Measurements from ENCODE around the gene PHACTR1. TPM values are rescaled to one million over a fixed set of nuclear protein-coding genes. Genes with fewer than 3 reads are reported as not detected.
A peak's percentile ranks its signal among the peaks of the same experiment; 100 is the strongest.

Gene PHACTR1
- total RNA-seq, 6 experiments from 2014 or later = 0.20 to 3.5 (median 0.93) TPM

GRCh38 chr6:13239530-13240455, 523.2 kb downstream of the PHACTR1 start:
- no peak for TF ChIP-seq POLR2A (IDR thresholded peaks at IDR 0.05)
- TF ChIP-seq, protein P1, sequence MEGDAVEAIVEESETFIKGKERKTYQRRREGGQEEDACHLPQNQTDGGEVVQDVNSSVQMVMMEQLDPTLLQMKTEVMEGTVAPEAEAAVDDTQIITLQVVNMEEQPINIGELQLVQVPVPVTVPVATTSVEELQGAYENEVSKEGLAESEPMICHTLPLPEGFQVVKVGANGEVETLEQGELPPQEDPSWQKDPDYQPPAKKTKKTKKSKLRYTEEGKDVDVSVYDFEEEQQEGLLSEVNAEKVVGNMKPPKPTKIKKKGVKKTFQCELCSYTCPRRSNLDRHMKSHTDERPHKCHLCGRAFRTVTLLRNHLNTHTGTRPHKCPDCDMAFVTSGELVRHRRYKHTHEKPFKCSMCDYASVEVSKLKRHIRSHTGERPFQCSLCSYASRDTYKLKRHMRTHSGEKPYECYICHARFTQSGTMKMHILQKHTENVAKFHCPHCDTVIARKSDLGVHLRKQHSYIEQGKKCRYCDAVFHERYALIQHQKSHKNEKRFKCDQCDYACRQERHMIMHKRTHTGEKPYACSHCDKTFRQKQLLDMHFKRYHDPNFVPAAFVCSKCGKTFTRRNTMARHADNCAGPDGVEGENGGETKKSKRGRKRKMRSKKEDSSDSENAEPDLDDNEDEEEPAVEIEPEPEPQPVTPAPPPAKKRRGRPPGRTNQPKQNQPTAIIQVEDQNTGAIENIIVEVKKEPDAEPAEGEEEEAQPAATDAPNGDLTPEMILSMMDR (IDR thresholded peaks at IDR 0.05) = no peak
- Histone ChIP-seq H3K4me3 (no peak overlapping the region), H3K27me3 (no peaks in the 10 kb centered on the region), H3K4me1 (peaks cover 0 to 4% (median 0%) of the 10 kb centered on the region in 4 donors), H3K27ac (no peak overlapping the region), H3K36me3 (no peaks in the 10 kb centered on the region), H3K9me3 (no peaks in the 10 kb centered on the region)
- WGBS (ENCODE audit: insufficient coverage, low coverage, low lambda C conversion rate, missing lambda C conversion rate) = 79% methylated on average over 4 of the region's 9 CpGs
- intact Hi-C loops (cut with DNase I) = no loop called here
- ATAC-seq (no peak), DNase-seq (no peak)

DNA sequence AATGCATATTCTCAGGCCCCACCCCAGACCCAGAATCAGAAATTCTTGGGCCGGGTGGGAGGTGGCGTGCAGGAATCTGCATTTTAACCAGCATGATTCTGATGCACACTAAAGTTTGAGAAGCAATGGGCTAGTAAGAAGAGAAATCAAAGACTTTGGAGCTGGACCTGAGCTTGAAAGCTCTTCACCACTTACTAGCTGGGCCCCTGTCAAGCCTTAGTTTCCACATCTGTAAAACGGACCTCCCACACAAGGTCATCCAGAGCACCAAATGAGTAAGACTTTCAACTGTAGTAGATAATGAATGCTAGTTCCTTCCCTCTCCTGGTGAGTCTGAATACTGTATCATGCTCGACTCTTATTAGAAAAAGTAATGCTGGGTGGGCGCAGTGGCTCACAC, 524.8 kb downstream of the PHACTR1 start:
- H3K27me3 ChIP-seq = no peaks in the 10 kb centered on the region
- no peaks in the 10 kb centered on the region for H3K36me3 ChIP-seq
- no peak overlapping the region for H3K27ac ChIP-seq
- no peak for TF ChIP-seq POLR2A (IDR thresholded peaks at IDR 0.05)
- TF ChIP-seq, protein P1 (IDR thresholded peaks at IDR 0.05) = no peak
- intact Hi-C loops (cut with DNase I) = no loop called here
- 94% methylated on average over 5 of the region's 5 CpGs for WGBS (ENCODE audit: insufficient coverage, low coverage, low lambda C conversion rate, missing lambda C conversion rate)
- H3K4me3 ChIP-seq = no peak overlapping the region
- H3K9me3 ChIP-seq = no peaks in the 10 kb centered on the region
- peaks cover 0 to 4% (median 0%) of the 10 kb centered on the region in 4 donors for H3K4me1 ChIP-seq
- DNase-seq (no peak), ATAC-seq (no peak)

DNA sequence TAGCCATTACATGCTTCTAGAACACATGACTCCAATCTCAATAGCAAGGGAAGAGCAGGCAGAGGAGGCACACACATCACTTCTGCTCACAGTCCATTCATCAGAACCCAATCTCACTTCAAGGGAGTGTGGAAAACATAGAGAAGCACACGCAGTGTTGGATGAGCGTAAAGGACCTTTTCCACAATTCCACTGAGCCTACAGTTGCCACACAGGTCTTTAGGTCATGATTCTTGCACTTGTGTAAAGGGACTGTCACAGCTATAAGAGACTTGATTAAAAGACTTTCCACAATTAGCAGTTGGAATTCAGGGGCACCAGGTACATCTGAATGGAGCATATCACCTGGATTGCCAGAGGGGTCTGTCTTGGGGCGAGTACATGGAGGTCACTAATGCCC, 525.6 kb downstream of the PHACTR1 start:
- WGBS (ENCODE audit: insufficient coverage, low coverage, low lambda C conversion rate, missing lambda C conversion rate) = 64% methylated on average over 3 of the region's 3 CpGs
- TF ChIP-seq, protein P1 (IDR thresholded peaks at IDR 0.05) = no peak
- no peak for TF ChIP-seq POLR2A (IDR thresholded peaks at IDR 0.05)

DNA sequence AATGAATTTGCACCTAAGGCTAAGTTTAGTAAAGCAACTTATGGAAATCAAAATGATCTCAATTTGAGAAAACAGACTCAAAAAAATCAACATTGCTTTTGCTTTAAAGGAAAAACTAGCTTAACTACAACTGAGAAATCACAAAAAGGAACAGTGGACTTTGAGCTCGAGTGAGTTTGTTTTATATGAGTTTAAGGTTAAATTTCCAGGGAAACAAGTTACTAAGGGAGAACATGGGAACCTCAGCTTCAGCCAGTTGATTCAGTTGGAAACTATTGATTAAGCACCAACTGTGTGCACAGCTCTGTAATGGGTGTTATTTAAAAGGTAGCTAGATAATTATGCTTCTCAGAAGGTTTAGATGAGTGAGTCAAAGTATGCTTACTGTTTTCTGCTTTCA, 526.0 kb downstream of the PHACTR1 start:
- intact Hi-C loops (cut with DNase I) = no loop called here

More for the DNA sequence above, 525.6 kb downstream of the PHACTR1 start:
- Histone ChIP-seq H3K36me3 (no peaks in the 10 kb centered on the region), H3K9me3 (no peaks in the 10 kb centered on the region), H3K27ac (no peak overlapping the region), H3K4me1 (peaks cover 0 to 4% (median 0%) of the 10 kb centered on the region in 4 donors), H3K27me3 (no peaks in the 10 kb centered on the region), H3K4me3 (no peak overlapping the region)
- intact Hi-C loops (cut with DNase I) = no loop called here
- ATAC-seq (peak in 3 of 4 donors; percentile 26 to 54 (median 49)), DNase-seq (no peak)

More for the DNA sequence above, 526.0 kb downstream of the PHACTR1 start:
- ATAC-seq = peak in 3 of 4 donors; percentile 30 to 76 (median 43)
- Histone ChIP-seq H3K27ac (no peak overlapping the region), H3K4me3 (no peak overlapping the region), H3K36me3 (no peaks in the 10 kb centered on the region), H3K9me3 (no peaks in the 10 kb centered on the region), H3K27me3 (no peaks in the 10 kb centered on the region), H3K4me1 (peaks cover 0 to 4% (median 0%) of the 10 kb centered on the region in 4 donors)
- no peak for DNase-seq
- no peak for TF ChIP-seq POLR2A (IDR thresholded peaks at IDR 0.05)
- TF ChIP-seq, protein P1 (IDR thresholded peaks at IDR 0.05) = no peak
- 9% methylated on average over 1 of the region's 1 CpG for WGBS (ENCODE audit: insufficient coverage, low coverage, low lambda C conversion rate, missing lambda C conversion rate)
